ENCODE results near the gene OST4.

- TF ChIP-seq CTCF (IDR thresholded peaks at IDR 0.05) (no peak), POLR2A (IDR thresholded peaks at IDR 0.05) (no peak), EP300 (IDR thresholded peaks at IDR 0.05) (no peak)
Observed at GRCh38 chr2:27027211-27027651, 44.2 kb downstream of the OST4 start.

All from tibial nerve (tissue), 4 donors.